ENCODE data around the gene TIMM13. TPM values are rescaled to one million over a fixed set of nuclear protein-coding genes. Genes with fewer than 3 reads are reported as not detected.
"Not testable (repeated sequence)": the region's sequence is repeated elsewhere in the genome, so short reads cannot be mapped to it uniquely, and the experiment has no call there.

TIMM13 gene
- total RNA-seq, 2 experiments from 2014 or later, result 67.3 to 70.8 TPM

GRCh38 chr19:2415973-2416319, 11.4 kb downstream of the TIMM13 start:
- DNase-seq, result no peak

GRCh38 chr19:2415281-2415972, 12.0 kb downstream of the TIMM13 start:
- Mint-ChIP-seq H3K27ac (peak overlapping the region; percentile 13), H3K36me3 (ENCODE audit: low read depth) (peaks cover 8% of the 10 kb centered on the region), H3K27me3 (ENCODE audit: low read depth) (no peaks in the 10 kb centered on the region), H3K9me3 (no peaks in the 10 kb centered on the region), H3K4me1 (ENCODE audit: low read depth) (no peaks in the 10 kb centered on the region), H3K4me3 (no peak overlapping the region)
- intact Hi-C loops (cut with micrococcal nuclease), result no loop called here
- no peak for DNase-seq
- CTCF ChIA-PET, result no interaction called here

More at GRCh38 chr19:2415973-2416319, 11.4 kb downstream of the TIMM13 start:
- no peaks in the 10 kb centered on the region for H3K4me1 Mint-ChIP-seq (ENCODE audit: low read depth)
- peaks cover 8% of the 10 kb centered on the region for H3K36me3 Mint-ChIP-seq (ENCODE audit: low read depth)
- H3K27me3 Mint-ChIP-seq (ENCODE audit: low read depth), result no peaks in the 10 kb centered on the region
- CTCF ChIA-PET, result no interaction called here
- H3K27ac Mint-ChIP-seq, result no peak overlapping the region
- no peak overlapping the region for H3K4me3 Mint-ChIP-seq
- H3K9me3 Mint-ChIP-seq, result no peaks in the 10 kb centered on the region
- intact Hi-C loops (cut with micrococcal nuclease), result no loop called here

GRCh38 chr19:2413629-2414028, 13.8 kb downstream of the TIMM13 start:
- DNase-seq, result no peak
- H3K27ac Mint-ChIP-seq, result no peak overlapping the region
- peaks cover 8% of the 10 kb centered on the region for H3K36me3 Mint-ChIP-seq (ENCODE audit: low read depth)
- CTCF ChIA-PET, result no interaction called here
- H3K9me3 Mint-ChIP-seq, result no peaks in the 10 kb centered on the region
- intact Hi-C loops (cut with micrococcal nuclease), result no loop called here
- no peak overlapping the region for H3K4me3 Mint-ChIP-seq
- H3K4me1 Mint-ChIP-seq (ENCODE audit: low read depth), result no peaks in the 10 kb centered on the region
- H3K27me3 Mint-ChIP-seq (ENCODE audit: low read depth), result peaks cover 5% of the 10 kb centered on the region

GRCh38 chr19:2413159-2413558, 14.2 kb downstream of the TIMM13 start:
- intact Hi-C loops (cut with micrococcal nuclease), result no loop called here
- Mint-ChIP-seq H3K27me3 (ENCODE audit: low read depth) (peaks cover 5% of the 10 kb centered on the region), H3K27ac (no peak overlapping the region), H3K4me3 (no peak overlapping the region), H3K36me3 (ENCODE audit: low read depth) (peaks cover 8% of the 10 kb centered on the region), H3K9me3 (no peaks in the 10 kb centered on the region), H3K4me1 (ENCODE audit: low read depth) (no peaks in the 10 kb centered on the region)
- CTCF ChIA-PET, result no interaction called here
- no peak for DNase-seq

- H3K4me3 Mint-ChIP-seq, result no peak overlapping the region
- DNase-seq, result no peak
- intact Hi-C loops (cut with micrococcal nuclease), result no loop called here
- H3K27ac Mint-ChIP-seq, result no peak overlapping the region
- H3K4me1 Mint-ChIP-seq (ENCODE audit: low read depth), result no peaks in the 10 kb centered on the region
- H3K27me3 Mint-ChIP-seq (ENCODE audit: low read depth), result peaks cover 5% of the 10 kb centered on the region
- peaks cover 4% of the 10 kb centered on the region for H3K36me3 Mint-ChIP-seq (ENCODE audit: low read depth)
- CTCF ChIA-PET, result interaction anchor here (0.7 kb wide), 1 partner anchor 11 kb away, joined by 4 read pairs; no protein-coding TSS in a partner anchor
- no peaks in the 10 kb centered on the region for H3K9me3 Mint-ChIP-seq
These were observed 14.9 kb downstream of the TIMM13 start for GRCh38 chr19:2412449-2412848.

GRCh38 chr19:2411709-2412108, 15.7 kb downstream of the TIMM13 start:
- H3K27me3 Mint-ChIP-seq (ENCODE audit: low read depth), result peaks cover 5% of the 10 kb centered on the region
- no peak overlapping the region for H3K4me3 Mint-ChIP-seq
- no peaks in the 10 kb centered on the region for H3K9me3 Mint-ChIP-seq
- intact Hi-C loops (cut with micrococcal nuclease), result no loop called here
- no peak overlapping the region for H3K27ac Mint-ChIP-seq
- CTCF ChIA-PET, result interaction anchor here (0.7 kb wide), 1 partner anchor 10 kb away, joined by 4 read pairs; no protein-coding TSS in a partner anchor
- no peak for DNase-seq
- no peaks in the 10 kb centered on the region for H3K4me1 Mint-ChIP-seq (ENCODE audit: low read depth)
- peaks cover 2% of the 10 kb centered on the region for H3K36me3 Mint-ChIP-seq (ENCODE audit: low read depth)

GRCh38 chr19:2410023-2410422, 17.4 kb downstream of the TIMM13 start:
- H3K4me3 Mint-ChIP-seq, result no peak overlapping the region
- peak overlapping the region; percentile 42 for H3K27ac Mint-ChIP-seq
- DNase-seq, result no peak
- H3K4me1 Mint-ChIP-seq (ENCODE audit: low read depth), result no peaks in the 10 kb centered on the region
- peaks cover 5% of the 10 kb centered on the region for H3K27me3 Mint-ChIP-seq (ENCODE audit: low read depth)
- H3K9me3 Mint-ChIP-seq, result no peaks in the 10 kb centered on the region
- CTCF ChIA-PET, result interaction anchor here (0.8 kb wide), 1 partner anchor 18 kb away, joined by 4 read pairs; no protein-coding TSS in a partner anchor
- no peaks in the 10 kb centered on the region for H3K36me3 Mint-ChIP-seq (ENCODE audit: low read depth)
- intact Hi-C loops (cut with micrococcal nuclease), result no loop called here

GRCh38 chr19:2409352-2409912, 18.0 kb downstream of the TIMM13 start:
- H3K9me3 Mint-ChIP-seq, result no peaks in the 10 kb centered on the region
- H3K4me1 Mint-ChIP-seq (ENCODE audit: low read depth), result no peaks in the 10 kb centered on the region
- H3K4me3 Mint-ChIP-seq, result no peak overlapping the region
- CTCF ChIA-PET, result interaction anchor here (0.8 kb wide), 1 partner anchor 17 kb away, joined by 4 read pairs; no protein-coding TSS in a partner anchor
- peaks cover 5% of the 10 kb centered on the region for H3K27me3 Mint-ChIP-seq (ENCODE audit: low read depth)
- intact Hi-C loops (cut with micrococcal nuclease), result no loop called here
- H3K36me3 Mint-ChIP-seq (ENCODE audit: low read depth), result no peaks in the 10 kb centered on the region
- no peak overlapping the region for H3K27ac Mint-ChIP-seq
- no peak for DNase-seq

GRCh38 chr19:2408247-2408646, 19.1 kb downstream of the TIMM13 start:
- H3K4me1 Mint-ChIP-seq (ENCODE audit: low read depth), result no peaks in the 10 kb centered on the region
- no peak overlapping the region for H3K27ac Mint-ChIP-seq
- no peaks in the 10 kb centered on the region for H3K36me3 Mint-ChIP-seq (ENCODE audit: low read depth)
- H3K9me3 Mint-ChIP-seq, result no peaks in the 10 kb centered on the region
- no peak overlapping the region for H3K4me3 Mint-ChIP-seq
- H3K27me3 Mint-ChIP-seq (ENCODE audit: low read depth), result peaks cover 5% of the 10 kb centered on the region
- intact Hi-C loops (cut with micrococcal nuclease), result no loop called here
- CTCF ChIA-PET, result interaction anchor here (0.7 kb wide), 1 partner anchor 193 kb away, joined by 3 read pairs; no protein-coding TSS in a partner anchor
- no peak for DNase-seq

GRCh38 chr19:2399582-2399981, 27.8 kb downstream of the TIMM13 start:
- no peak overlapping the region for H3K27ac Mint-ChIP-seq
- CTCF ChIA-PET, result no interaction called here
- H3K9me3 Mint-ChIP-seq, result no peaks in the 10 kb centered on the region
- DNase-seq, result no peak
- no peaks in the 10 kb centered on the region for H3K36me3 Mint-ChIP-seq (ENCODE audit: low read depth)
- intact Hi-C loops (cut with micrococcal nuclease), result no loop called here
- H3K27me3 Mint-ChIP-seq (ENCODE audit: low read depth), result no peaks in the 10 kb centered on the region
- peaks cover 5% of the 10 kb centered on the region for H3K4me1 Mint-ChIP-seq (ENCODE audit: low read depth)
- H3K4me3 Mint-ChIP-seq, result no peak overlapping the region

- Mint-ChIP-seq H3K36me3 (ENCODE audit: low read depth) (no peaks in the 10 kb centered on the region), H3K9me3 (no peaks in the 10 kb centered on the region), H3K4me3 (no peak overlapping the region), H3K4me1 (ENCODE audit: low read depth) (peaks cover 11% of the 10 kb centered on the region), H3K27ac (no peak overlapping the region), H3K27me3 (ENCODE audit: low read depth) (no peaks in the 10 kb centered on the region)
- intact Hi-C loops (cut with micrococcal nuclease), result no loop called here
- CTCF ChIA-PET, result no interaction called here
- DNase-seq, result no peak
These were observed 28.6 kb downstream of the TIMM13 start for GRCh38 chr19:2398735-2399305.

- H3K9me3 Mint-ChIP-seq; H3K4me3 Mint-ChIP-seq; H3K27me3 Mint-ChIP-seq (ENCODE audit: low read depth); H3K27ac Mint-ChIP-seq; intact Hi-C loops (cut with micrococcal nuclease); H3K36me3 Mint-ChIP-seq (ENCODE audit: low read depth); DNase-seq: not testable (repeated sequence)
- CTCF ChIA-PET, result interaction anchor here (0.6 kb wide), 1 partner anchor 327 kb away, joined by 3 read pairs; no protein-coding TSS in a partner anchor
- H3K4me1 Mint-ChIP-seq (ENCODE audit: low read depth), result peaks cover 13% of the 10 kb centered on the region
These were observed 30.2 kb downstream of the TIMM13 start for GRCh38 chr19:2397173-2397572.
